GM15510 (cell line): ENCODE measurements around the gene ST14.

Experiments used
- POLR2A ChIP-seq: IDR thresholded peaks from 3 replicates; pipeline ENCODE4 v1.6.1; 2011; ENCODE audit warnings: borderline replicate concordance; ENCODE audit not compliant: insufficient read length; ENCODE audit errors: extremely low read depth

The ST14 gene

GRCh38 chr11:130214861-130215530 lies 55.4 kb downstream of the ST14 start:
- TF ChIP-seq POLR2A: no peak

- TF ChIP-seq POLR2A: no peak
Observed at GRCh38 chr11:130215531-130216220, 56.1 kb downstream of the ST14 start.

GRCh38 chr11:130216221-130216550 lies 56.6 kb downstream of the ST14 start:
- no peak for TF ChIP-seq POLR2A

- no peak for TF ChIP-seq POLR2A
Observed at GRCh38 chr11:130216591-130217132, 57.1 kb downstream of the ST14 start.

GRCh38 chr11:130217133-130218031 lies 57.8 kb downstream of the ST14 start:
- no peak for TF ChIP-seq POLR2A

GRCh38 chr11:130218501-130219070 lies 59.0 kb downstream of the ST14 start:
- no peak for TF ChIP-seq POLR2A

GRCh38 chr11:130219148-130219547 lies 59.6 kb downstream of the ST14 start:
- TF ChIP-seq POLR2A: no peak

GRCh38 chr11:130220311-130221035 lies 60.9 kb downstream of the ST14 start:
- TF ChIP-seq POLR2A: no peak

- TF ChIP-seq POLR2A: no peak
Observed at GRCh38 chr11:130223291-130223971, 63.8 kb downstream of the ST14 start.

- no peak for TF ChIP-seq POLR2A
Observed at GRCh38 chr11:130227373-130227772, 67.8 kb downstream of the ST14 start.

GRCh38 chr11:130234315-130234714 lies 74.7 kb downstream of the ST14 start:
- no peak for TF ChIP-seq POLR2A

- no peak for TF ChIP-seq POLR2A
Observed at GRCh38 chr11:130237282-130238006, 77.9 kb downstream of the ST14 start.

GRCh38 chr11:130241713-130242112 lies 82.1 kb downstream of the ST14 start:
- TF ChIP-seq POLR2A: no peak
